WERI-Rb-1 (cell line): Measurements from ENCODE around the gene NTNG2.

Experiments used
- DNase-seq: peaks from one replicate; pipeline ENCODE4 v3.0.0-alpha.2; 2020
- H3K27ac ChIP-seq: fragments of 250-450 bp; sonication (Bioruptor Pico); 2 replicates; pipeline ENCODE4 v1.5.1; 2020; ENCODE audit warnings: mild to moderate bottlenecking, moderate library complexity
- H3K27me3 ChIP-seq: fragments of 250-450 bp; sonication (Bioruptor Pico); 2 replicates; pipeline ENCODE4 v1.5.1; 2021; ENCODE audit warnings: mild to moderate bottlenecking, low read depth, moderate library complexity; ENCODE audit not compliant: insufficient read depth, severe bottlenecking
- H3K36me3 ChIP-seq: fragments of 250-450 bp; sonication (Bioruptor Pico); 2 replicates; pipeline ENCODE4 v1.5.1; 2020; ENCODE audit warnings: mild to moderate bottlenecking, moderate library complexity
- H3K4me3 ChIP-seq: 2 replicates; pipeline ENCODE4 v1.5.1; 2011; ENCODE audit warnings: low read depth, mild to moderate bottlenecking, control low read depth, low read length
- H3K9me3 ChIP-seq: fragments of 250-450 bp; sonication (Bioruptor Pico); 2 replicates; pipeline ENCODE4 v1.5.1; 2021; ENCODE audit warnings: mild to moderate bottlenecking, moderate library complexity; ENCODE audit not compliant: severe bottlenecking
- TF ChIP-seq, protein P1 (sequence below): IDR thresholded peaks from 2 replicates; pipeline ENCODE4 v1.5.1; 2011; ENCODE audit warnings: low read depth, mild to moderate bottlenecking, control low read depth, inconsistent platforms, low read length

Gene NTNG2

DNA sequence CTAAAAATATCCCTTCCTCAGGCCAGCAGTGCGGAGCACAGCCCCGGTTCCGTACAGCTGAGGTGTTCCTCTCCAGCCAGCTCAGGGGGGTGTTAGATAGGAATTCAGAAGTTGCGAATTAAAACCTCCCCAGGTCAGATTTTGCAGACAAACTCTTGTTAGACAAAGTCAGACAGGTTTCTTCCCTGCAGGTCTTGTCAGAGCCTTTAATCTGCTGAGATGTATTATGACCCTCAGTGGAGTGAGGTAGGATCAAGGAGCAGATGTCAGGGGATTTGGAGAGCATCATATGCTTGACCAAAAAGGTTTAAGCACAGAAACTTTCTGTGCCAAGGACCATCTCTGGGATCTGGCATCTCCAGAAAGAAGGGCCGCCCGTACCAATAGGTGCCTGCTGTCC lies 60.1 kb downstream of the NTNG2 start:
- no peak overlapping the region; the same call in 1 of the 2 replicates for H3K27ac ChIP-seq
- no peak overlapping the region for H3K4me3 ChIP-seq
- TF ChIP-seq, protein P1, sequence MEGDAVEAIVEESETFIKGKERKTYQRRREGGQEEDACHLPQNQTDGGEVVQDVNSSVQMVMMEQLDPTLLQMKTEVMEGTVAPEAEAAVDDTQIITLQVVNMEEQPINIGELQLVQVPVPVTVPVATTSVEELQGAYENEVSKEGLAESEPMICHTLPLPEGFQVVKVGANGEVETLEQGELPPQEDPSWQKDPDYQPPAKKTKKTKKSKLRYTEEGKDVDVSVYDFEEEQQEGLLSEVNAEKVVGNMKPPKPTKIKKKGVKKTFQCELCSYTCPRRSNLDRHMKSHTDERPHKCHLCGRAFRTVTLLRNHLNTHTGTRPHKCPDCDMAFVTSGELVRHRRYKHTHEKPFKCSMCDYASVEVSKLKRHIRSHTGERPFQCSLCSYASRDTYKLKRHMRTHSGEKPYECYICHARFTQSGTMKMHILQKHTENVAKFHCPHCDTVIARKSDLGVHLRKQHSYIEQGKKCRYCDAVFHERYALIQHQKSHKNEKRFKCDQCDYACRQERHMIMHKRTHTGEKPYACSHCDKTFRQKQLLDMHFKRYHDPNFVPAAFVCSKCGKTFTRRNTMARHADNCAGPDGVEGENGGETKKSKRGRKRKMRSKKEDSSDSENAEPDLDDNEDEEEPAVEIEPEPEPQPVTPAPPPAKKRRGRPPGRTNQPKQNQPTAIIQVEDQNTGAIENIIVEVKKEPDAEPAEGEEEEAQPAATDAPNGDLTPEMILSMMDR = no peak
- no peak for DNase-seq
- H3K36me3 ChIP-seq = peaks cover 26% of the 10 kb centered on the region
- H3K9me3 ChIP-seq = no peaks in the 10 kb centered on the region
- no peaks in the 10 kb centered on the region for H3K27me3 ChIP-seq

DNA sequence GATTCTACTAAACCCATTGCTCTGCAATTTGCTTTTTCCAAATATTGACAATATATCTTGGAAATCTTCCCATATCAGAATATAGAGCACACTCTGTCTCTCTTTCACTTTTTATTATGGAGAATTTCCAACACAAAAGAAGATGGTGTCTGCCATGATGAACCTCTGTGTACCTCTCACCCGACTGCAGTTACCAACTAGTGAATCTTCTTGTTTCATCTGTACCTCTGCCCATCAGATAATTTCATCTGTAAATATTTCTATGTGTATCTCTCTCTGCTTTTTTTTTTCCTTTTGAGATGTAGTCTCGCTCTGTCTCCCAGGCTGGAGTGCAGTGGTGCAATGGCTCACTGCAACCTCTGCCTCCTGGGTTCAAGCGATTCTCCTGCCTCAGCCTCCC lies 62.8 kb downstream of the NTNG2 start:
- Histone ChIP-seq H3K27ac (no peak overlapping the region), H3K36me3 (peaks cover 32% of the 10 kb centered on the region), H3K27me3 (no peaks in the 10 kb centered on the region), H3K9me3 (no peaks in the 10 kb centered on the region), H3K4me3 (no peak overlapping the region)
- no peak for DNase-seq
- TF ChIP-seq, protein P1 = no peak

DNA sequence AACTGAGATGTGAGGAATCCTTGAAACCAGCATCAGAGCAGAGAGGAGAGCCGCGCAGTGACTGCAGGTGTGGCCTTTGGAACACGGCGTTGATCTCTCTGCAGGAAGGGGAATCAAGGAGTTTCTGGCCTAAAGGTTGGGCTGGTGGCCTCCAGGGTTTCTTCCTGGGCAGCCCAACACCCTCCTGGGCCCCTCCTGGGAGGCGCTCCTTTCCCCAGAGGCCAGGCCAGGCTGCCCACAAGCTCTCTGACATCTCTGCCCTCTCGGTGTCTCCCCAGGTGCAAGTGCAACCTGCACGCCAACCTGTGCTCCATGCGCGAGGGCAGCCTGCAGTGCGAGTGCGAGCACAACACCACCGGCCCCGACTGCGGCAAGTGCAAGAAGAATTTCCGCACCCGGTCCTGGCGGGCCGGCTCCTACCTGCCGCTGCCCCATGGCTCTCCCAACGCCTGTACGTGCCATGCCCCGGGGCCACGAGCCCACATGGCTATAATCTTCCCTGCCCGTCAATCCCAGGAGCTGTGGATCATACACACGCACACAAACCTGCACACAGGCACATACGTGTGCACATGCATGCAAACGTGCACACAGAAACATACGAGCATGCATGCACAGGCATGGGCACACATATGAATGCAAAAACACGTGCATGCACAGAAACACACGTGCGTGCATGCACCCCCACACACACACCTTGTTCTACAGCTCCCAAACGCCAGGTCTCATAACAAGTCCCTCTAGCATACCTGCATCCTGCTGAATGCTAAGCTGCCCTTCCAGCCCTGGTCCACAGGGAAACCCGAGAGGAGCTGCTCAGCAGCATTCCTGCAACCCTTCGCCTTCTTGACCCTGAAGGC lies 64.9 kb downstream of the NTNG2 start:
- Histone ChIP-seq H3K27me3 (no peaks in the 10 kb centered on the region), H3K36me3 (peaks cover 32% of the 10 kb centered on the region), H3K27ac (no peak overlapping the region), H3K9me3 (no peaks in the 10 kb centered on the region), H3K4me3 (no peak overlapping the region)
- TF ChIP-seq, protein P1 = no peak
- no peak for DNase-seq

DNA sequence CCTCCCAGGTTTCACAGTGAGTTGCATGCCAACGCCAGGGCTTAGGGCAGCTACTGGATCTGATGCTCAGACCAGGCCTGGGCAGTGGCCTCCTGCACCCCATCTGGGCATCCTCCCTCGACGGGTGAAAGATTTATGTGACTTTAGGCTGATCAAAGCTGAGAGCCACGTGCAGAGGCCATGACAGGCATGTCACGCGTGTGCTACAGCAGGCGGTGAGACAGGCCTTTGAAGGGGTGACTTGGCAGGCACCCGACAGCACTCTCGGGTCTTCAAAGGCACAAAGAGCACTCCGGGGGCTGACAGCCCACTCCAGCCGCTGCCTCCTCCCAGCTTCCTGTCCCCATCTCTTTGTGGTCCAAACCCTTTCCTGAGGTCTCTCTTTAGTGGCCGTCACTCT lies 66.2 kb downstream of the NTNG2 start:
- TF ChIP-seq, protein P1 = no peak
- H3K27me3 ChIP-seq = no peaks in the 10 kb centered on the region
- peaks cover 26% of the 10 kb centered on the region for H3K36me3 ChIP-seq
- no peaks in the 10 kb centered on the region for H3K9me3 ChIP-seq
- no peak overlapping the region for H3K4me3 ChIP-seq
- H3K27ac ChIP-seq = no peak overlapping the region; the same call in 1 of the 2 replicates
- DNase-seq = no peak

DNA sequence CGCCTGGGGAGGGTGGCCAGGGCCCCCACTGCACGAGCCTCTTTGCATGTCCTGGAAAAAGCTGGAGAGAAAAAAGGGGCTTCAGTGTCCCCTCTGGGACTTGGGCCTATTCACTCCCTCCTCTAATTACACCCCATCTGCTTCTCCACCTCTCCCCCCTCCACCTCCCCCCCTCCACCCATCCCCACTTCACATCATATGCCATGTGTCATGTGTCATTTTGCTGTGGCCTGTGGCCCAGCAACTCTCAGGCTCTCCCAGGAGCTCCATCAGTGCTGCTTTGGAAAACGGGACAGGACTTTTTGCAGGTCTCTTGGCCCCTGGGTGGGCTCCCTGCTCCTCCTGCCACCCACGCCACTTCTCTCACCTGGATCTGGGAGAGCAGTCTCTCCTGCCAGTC lies 68.7 kb downstream of the NTNG2 start:
- no peak for DNase-seq
- H3K27ac ChIP-seq = peak overlapping the region; percentile 60
- no peaks in the 10 kb centered on the region for H3K9me3 ChIP-seq
- H3K36me3 ChIP-seq = peaks cover 23% of the 10 kb centered on the region
- TF ChIP-seq, protein P1 = no peak
- H3K27me3 ChIP-seq = no peaks in the 10 kb centered on the region
- H3K4me3 ChIP-seq = no peak overlapping the region
